Stimulated activated CD8-positive, alpha-beta memory T cell treated with anti-CD3 and anti-CD28 coated beads, Interleukin-7, amount 100 ng/mL, for 1 hour (primary cell): ENCODE results near the gene MAPK4.

Experiments
- DNase-seq, 2 donors: peaks; one replicate each; pipeline ENCODE4 v3.0.0-alpha.2; 2020; ENCODE audit warnings: low read depth in 2 of 2

Gene MAPK4

GRCh38 chr18:50719471-50720324 lies 159.8 kb downstream of the MAPK4 start:
- no peak for DNase-seq

DNA sequence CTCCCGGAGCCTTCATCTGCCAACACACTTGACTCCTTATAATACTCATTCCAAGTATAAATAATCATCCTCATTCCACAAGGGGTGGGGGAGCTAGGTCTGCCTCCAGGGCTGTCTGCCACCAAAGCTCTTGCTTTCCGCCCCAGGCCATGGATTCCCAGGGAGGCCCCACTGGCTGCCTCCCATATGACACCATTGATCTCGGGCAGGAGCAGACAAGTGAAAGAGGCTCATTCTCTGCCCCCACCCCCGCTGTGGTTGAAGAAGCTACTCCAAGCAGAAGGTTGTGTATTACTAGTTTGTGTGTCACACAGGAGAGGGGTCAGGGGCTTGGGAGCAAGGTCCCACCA lies 160.4 kb downstream of the MAPK4 start:
- no peak for DNase-seq

GRCh38 chr18:50721006-50721405 lies 161.1 kb downstream of the MAPK4 start:
- DNase-seq, result no peak

DNA sequence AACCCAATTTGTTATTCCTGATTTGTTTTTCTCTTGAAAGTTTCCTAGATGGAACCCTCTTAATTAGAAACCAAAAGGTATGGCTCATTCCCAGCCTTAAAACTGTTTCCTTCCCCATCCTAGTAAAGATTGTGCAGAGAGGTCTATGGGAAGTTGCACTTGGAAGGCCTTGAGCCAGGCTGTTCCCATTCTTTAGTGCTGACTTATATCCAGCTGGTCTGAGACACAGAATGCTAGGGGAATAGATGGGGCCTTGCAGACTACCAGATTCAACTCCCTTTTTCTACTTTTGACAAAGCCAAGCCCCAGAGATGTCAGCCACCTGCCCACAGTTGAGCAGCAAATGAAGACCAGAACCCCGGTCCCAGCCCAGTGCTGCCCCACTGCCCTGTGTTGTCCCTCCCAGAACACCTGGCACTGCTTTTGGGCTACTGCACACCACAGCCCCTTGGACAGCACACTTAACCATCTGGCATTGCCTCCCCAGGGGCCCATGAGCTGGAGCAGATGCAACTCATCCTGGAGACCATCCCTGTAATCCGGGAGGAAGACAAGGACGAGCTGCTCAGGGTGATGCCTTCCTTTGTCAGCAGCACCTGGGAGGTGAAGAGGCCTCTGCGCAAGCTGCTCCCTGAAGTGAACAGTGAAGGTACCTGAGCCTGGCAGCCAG lies 161.7 kb downstream of the MAPK4 start:
- DNase-seq, result no peak

- DNase-seq, result no peak
Observed at GRCh38 chr18:50722311-50722710, 162.4 kb downstream of the MAPK4 start.

DNA sequence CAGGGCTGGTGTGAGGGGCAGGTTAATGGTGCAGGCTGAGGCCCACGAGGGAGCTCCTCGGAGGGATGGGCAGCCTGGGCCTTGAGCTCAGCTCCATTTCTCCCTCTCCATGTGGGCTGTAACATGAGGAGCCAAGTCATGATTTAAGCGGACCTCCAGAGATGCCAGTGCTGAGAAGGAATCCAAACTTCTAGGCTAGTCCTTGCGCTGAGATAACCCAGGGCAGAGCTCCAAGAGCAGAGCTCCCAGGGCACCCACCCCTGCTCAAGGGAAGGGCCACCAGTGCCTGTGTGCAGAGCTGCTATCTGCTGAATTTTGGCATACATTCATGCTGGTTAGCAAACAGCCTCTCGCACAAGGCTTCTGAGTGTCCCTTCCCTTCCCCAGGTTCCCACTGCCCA lies 164.9 kb downstream of the MAPK4 start:
- DNase-seq, result no peak

DNA sequence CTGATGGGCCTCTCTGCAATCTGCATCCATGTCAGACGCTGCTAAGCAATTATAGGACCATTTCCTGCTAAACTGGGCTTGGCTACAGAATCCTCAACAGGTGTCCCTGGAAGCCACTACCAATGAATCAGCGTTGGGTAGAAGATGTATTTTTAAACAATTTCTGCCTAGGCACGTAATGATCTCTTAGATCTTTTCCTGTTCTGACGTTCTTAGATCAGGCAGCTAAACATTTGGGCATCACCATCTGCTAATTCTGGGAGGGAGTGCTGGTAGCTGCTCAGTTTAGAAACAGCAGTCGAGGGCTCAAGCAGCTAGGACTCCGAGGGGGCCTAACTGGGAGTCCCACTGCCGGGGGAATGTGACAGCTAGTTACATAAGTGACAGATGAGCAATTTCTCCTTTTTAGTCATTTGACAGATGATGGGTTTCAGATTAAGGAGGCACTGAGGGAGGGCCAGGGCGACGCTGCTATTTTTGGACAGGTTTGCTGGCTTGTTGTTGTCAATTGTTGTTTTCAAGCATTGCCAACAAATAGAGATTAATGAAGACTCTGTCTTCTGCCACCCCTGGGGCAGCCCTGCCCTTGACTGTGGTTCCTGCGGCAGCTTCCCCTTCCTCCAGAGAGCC lies 167.2 kb downstream of the MAPK4 start:
- DNase-seq, result no peak

DNA sequence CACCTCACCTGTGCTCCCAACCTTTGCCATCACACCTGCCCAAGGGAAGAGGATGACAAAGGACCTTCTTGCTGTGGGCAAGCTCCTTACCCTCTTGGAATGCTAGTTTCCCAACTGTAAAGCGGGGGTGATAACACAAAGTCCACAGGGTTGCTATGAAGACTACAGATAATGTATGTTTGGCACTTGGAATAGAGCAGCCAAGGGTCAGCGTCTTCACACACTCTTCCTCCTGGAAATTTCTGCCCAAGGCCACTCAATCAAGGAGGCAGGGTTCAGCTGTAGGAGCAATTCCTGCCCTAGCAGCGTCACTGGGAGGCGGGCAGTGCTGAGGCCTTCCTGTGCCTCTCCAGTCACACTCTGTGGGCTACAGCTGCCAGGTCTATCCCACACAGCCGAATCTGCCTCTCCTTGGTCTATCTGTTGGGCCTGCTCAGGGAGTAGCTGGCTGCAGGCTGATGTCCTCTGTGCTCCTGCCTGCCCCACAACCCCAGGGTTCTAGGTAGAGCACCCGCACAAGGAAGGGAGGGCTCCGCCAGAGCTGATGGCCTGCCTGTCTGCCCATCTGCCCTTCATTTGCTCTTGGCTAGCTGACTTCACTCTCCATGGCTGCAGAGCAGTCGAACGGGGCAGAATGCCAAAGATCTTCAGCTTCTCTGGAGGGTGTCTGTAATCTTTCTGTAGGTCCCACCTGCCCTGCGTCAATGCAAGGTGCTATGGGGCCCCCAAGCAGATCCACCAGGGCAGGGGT lies 168.0 kb downstream of the MAPK4 start:
- DNase-seq, result no peak

- no peak for DNase-seq
Observed at GRCh38 chr18:50729376-50729775, 169.5 kb downstream of the MAPK4 start.

DNA sequence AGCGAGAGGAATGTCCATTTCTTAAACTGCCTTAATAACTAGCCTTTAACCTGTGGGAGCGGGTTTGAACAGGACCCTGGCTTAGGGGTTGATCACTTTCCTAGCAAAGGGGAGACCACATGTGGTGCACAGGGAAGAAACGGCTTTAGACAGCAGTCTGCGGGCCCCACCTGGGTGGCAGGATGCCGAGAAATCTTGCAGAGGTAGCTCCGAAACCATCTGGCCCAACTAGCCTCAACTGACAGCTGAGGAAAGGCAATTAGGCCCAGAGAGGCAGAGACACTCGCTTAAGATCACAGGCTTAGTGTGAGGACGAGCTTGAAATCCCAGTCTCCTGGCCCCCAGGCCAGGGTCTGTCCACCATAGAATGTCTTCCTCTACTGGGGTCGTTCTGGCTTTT lies 170.1 kb downstream of the MAPK4 start:
- DNase-seq, result no peak

DNA sequence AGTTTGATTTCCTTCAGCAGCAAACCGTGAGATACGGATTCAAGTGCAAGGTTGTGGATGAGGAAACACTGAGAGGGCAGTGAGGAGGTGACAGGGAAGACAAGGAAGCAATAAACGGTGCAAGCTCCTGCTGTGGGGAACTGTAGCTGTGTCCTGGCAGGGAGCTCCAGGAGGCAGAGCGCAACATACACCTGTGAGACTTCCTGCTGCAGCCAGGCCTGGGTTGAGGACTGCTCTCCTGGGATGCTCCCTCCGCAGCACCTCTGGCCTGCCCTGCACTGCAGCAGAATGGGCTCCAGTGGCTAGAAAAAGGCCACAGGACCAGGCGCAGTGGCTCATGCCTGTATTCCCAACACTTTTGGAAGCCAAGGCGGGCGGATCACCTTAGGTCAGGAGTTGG lies 174.5 kb downstream of the MAPK4 start:
- DNase-seq, result no peak

GRCh38 chr18:50734886-50735285 lies 175.0 kb downstream of the MAPK4 start:
- no peak for DNase-seq

- no peak for DNase-seq
Observed at GRCh38 chr18:50737127-50737526, 177.2 kb downstream of the MAPK4 start.

DNA sequence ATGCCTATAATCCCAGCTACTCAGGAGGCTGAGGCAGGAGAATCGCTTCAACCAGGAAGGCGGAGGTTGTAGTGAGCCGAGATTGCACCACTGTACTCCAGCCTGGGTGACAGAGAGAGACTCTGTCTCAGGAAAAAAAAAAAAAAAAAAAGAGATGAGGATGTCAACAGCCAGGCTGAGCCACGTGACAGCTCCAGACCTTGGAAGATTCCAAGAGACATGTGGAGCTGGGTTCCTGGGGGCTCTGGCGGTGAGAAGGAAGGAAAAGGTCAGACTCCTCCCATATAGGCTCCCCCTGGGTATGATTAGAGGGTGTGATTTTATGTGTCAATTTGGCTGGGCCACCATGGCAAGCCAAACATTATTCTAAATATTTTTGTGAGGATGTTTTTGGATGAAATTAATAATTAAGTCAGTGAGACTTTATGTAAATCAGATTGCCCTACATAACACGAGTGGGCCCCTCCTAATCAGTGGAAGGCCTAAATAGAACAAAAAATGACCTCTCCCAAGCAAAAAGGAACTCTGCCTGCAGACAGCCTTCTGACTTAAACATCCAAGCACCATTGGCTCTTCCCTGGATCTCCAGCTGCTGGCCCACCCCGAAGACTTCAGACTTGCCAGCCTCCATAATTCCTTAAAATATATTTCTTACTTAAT lies 178.3 kb downstream of the MAPK4 start:
- no peak for DNase-seq

DNA sequence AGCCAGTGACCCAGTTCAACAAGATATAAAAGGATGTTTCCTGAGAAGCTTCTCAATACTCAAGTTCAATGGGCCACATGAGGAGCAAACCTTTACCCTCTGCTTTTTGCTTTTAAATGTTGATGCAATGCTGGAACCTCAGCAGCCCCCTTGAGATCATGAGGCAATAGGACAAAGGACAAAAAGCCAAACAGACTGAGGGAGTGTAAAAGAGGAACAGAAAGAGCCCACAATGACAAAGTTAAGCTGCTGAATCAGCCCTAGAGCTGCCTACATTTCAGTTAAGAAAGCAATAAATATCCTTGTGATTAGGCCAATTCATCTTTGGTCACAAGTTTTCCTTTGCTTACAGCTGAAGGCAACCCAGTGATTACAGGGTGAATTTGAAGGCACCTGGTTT lies 183.1 kb downstream of the MAPK4 start:
- no peak for DNase-seq

GRCh38 chr18:50744253-50744652 lies 184.4 kb downstream of the MAPK4 start:
- DNase-seq, result no peak

DNA sequence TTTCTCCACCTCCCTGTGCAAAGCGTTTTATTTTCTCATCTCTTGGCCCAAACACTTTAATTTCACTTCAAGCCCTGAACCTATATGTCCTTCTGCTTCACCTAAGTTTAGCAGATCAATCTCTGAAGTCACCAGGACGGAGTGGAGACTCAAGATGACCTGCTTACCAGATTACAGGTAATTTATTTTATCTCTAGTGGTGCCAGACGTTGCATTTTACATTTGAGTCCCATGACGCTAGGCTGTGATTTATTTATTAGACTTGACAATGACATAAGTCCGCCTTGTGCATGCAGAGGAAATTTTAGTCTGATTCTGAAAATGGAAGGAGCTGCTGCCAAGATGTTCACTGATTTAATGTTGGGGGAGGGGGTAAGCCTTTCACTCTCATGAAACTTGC lies 186.1 kb downstream of the MAPK4 start:
- no peak for DNase-seq

GRCh38 chr18:50747849-50748242 lies 188.0 kb downstream of the MAPK4 start:
- no peak for DNase-seq

- no peak for DNase-seq
Observed at GRCh38 chr18:50748243-50749229, 188.6 kb downstream of the MAPK4 start.

- DNase-seq, result no peak
Observed at GRCh38 chr18:50749421-50749820, 189.5 kb downstream of the MAPK4 start.

GRCh38 chr18:50749945-50750344 lies 190.1 kb downstream of the MAPK4 start:
- DNase-seq, result no peak
